Osteocyte (in vitro differentiated cells): Measurements from ENCODE around the gene PPP4C. TPM values are rescaled to one million over a fixed set of nuclear protein-coding genes. Genes with fewer than 3 reads are reported as not detected.

Source experiments
- DNase-seq: peaks from one replicate; pipeline ENCODE4 v3.0.0; 2021; ENCODE audit warnings: mixed read lengths; ENCODE audit not compliant: unreplicated experiment; ENCODE audit errors: extremely low spot score
- H3K27ac Mint-ChIP-seq: one replicate; pipeline ENCODE4 v1.8.0; 2021; ENCODE audit warnings: mild to moderate bottlenecking, mixed read lengths; ENCODE audit not compliant: unreplicated experiment
- H3K27me3 Mint-ChIP-seq: one replicate; pipeline ENCODE4 v1.8.0; 2021; ENCODE audit warnings: mixed read lengths; ENCODE audit not compliant: unreplicated experiment
- H3K36me3 Mint-ChIP-seq: one replicate; pipeline ENCODE4 v1.8.0; 2021; ENCODE audit warnings: mixed read lengths; ENCODE audit not compliant: unreplicated experiment
- H3K4me1 Mint-ChIP-seq: one replicate; pipeline ENCODE4 v1.8.0; 2021; ENCODE audit warnings: mixed read lengths; ENCODE audit not compliant: unreplicated experiment
- H3K4me3 Mint-ChIP-seq: one replicate; pipeline ENCODE4 v1.8.0; 2021; ENCODE audit warnings: mild to moderate bottlenecking, moderate library complexity, mixed read lengths; ENCODE audit not compliant: unreplicated experiment
- H3K9me3 Mint-ChIP-seq: one replicate; pipeline ENCODE4 v1.8.0; 2021; ENCODE audit warnings: mixed read lengths; ENCODE audit not compliant: unreplicated experiment
- long read RNA-seq: library from polyadenylated mRNA; unstranded; transcript quantifications from one replicate; pipeline ENCODE4 v2.0.0, GENCODE V29; 2021
- total RNA-seq: library from RNA; stranded (reverse); gene quantifications from 2 replicates; pipeline ENCODE4 v1.2.1, GENCODE V29; 2021
- TF ChIP-seq, protein P1 (sequence below): fragments of 200-600 bp; sonication (generic); IDR thresholded peaks from 2 replicates; pipeline ENCODE4 v1.5.0; 2021; ENCODE audit warnings: antibody characterized with exemption, mild to moderate bottlenecking, moderate library complexity

The PPP4C gene
- total RNA-seq, result 101 and 102 TPM in 2 replicates
- long read RNA-seq, partial matches to known transcripts, result 1 of 4 reads
- long read RNA-seq, other reads (novel, unspliced or antisense), result 2 of 4 reads

DNA sequence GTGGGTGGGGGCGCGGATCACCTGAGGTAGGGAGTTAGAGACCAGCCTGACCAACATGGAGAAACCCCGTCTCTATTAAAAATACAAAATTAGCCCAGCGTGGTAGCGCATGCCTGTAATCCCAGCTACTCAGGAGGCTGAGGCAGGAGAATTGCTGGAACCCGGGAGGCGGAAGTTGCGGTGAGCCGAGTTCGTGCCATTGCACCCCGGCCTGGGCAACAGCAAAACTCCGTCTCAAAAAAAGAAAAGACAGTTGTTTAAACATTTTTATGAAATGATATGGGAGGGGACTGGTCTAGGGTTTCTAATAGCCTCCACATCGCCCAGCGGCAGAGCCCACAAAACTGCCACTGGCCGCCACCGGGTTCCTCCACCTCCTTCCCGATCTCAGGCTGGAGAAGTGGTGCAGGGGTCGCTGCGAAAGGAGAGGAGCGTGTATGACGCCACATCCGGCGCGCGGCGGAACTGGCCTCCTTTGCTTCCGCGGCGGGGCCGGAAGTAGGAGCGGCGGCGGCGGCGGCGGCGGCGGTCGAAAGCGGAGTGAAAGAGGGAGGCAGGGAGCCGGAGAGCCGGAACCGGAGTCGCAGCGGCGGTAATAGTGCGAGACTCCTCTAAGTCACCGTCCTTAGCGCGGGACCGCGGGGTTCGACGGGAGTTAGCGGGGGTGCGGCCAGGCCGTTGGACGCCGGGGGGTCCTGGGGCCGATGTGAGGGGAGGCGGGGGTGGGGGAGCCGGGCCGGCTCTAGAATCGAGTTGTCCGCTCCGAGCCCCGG, at the start of gene PPP4C:
Gene PPP4C (plus strand): TSS at position 492 of the 773 bp plus-strand sequence. CDS start 384 bp downstream, outside the sequence.
- peak within 1 kb of the TSS; percentile 96 for H3K27ac Mint-ChIP-seq
- H3K4me1 Mint-ChIP-seq, result peaks cover 30% of the 10 kb centered on the region
- no peaks in the 10 kb centered on the region for H3K27me3 Mint-ChIP-seq
- peak; percentile 96 for DNase-seq
- H3K36me3 Mint-ChIP-seq, result peaks cover 21% of the 10 kb centered on the region
- H3K9me3 Mint-ChIP-seq, result no peaks in the 10 kb centered on the region
- TF ChIP-seq, protein P1, sequence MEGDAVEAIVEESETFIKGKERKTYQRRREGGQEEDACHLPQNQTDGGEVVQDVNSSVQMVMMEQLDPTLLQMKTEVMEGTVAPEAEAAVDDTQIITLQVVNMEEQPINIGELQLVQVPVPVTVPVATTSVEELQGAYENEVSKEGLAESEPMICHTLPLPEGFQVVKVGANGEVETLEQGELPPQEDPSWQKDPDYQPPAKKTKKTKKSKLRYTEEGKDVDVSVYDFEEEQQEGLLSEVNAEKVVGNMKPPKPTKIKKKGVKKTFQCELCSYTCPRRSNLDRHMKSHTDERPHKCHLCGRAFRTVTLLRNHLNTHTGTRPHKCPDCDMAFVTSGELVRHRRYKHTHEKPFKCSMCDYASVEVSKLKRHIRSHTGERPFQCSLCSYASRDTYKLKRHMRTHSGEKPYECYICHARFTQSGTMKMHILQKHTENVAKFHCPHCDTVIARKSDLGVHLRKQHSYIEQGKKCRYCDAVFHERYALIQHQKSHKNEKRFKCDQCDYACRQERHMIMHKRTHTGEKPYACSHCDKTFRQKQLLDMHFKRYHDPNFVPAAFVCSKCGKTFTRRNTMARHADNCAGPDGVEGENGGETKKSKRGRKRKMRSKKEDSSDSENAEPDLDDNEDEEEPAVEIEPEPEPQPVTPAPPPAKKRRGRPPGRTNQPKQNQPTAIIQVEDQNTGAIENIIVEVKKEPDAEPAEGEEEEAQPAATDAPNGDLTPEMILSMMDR, result no peak
- H3K4me3 Mint-ChIP-seq, result peak within 1 kb of the TSS; percentile 93

DNA sequence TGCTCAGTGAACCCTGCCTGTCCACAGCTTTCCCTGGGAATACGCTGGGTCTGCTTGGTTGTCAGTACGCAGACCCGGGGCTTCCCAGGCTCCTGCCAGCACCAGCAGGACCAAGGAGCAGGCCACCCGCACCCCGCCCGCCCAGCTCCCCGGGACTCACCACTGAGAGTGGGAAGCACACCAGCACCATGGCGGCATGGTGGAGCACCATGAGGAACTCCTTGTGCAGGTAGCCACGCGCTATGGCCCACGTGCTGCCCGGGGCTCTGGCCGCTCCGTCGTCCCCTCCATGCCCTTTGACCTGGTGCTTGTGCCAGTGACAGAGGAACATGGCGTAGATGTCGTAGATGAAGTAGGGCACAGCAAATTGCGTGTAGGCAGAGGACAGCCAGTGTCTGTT, 49.3 kb upstream of the PPP4C start:
- Mint-ChIP-seq H3K27ac (no peak overlapping the region), H3K36me3 (no peaks in the 10 kb centered on the region), H3K27me3 (peaks cover 33% of the 10 kb centered on the region), H3K4me1 (peaks cover 3% of the 10 kb centered on the region), H3K4me3 (no peak overlapping the region), H3K9me3 (no peaks in the 10 kb centered on the region)
- TF ChIP-seq, protein P1, result no peak
- no peak for DNase-seq

DNA sequence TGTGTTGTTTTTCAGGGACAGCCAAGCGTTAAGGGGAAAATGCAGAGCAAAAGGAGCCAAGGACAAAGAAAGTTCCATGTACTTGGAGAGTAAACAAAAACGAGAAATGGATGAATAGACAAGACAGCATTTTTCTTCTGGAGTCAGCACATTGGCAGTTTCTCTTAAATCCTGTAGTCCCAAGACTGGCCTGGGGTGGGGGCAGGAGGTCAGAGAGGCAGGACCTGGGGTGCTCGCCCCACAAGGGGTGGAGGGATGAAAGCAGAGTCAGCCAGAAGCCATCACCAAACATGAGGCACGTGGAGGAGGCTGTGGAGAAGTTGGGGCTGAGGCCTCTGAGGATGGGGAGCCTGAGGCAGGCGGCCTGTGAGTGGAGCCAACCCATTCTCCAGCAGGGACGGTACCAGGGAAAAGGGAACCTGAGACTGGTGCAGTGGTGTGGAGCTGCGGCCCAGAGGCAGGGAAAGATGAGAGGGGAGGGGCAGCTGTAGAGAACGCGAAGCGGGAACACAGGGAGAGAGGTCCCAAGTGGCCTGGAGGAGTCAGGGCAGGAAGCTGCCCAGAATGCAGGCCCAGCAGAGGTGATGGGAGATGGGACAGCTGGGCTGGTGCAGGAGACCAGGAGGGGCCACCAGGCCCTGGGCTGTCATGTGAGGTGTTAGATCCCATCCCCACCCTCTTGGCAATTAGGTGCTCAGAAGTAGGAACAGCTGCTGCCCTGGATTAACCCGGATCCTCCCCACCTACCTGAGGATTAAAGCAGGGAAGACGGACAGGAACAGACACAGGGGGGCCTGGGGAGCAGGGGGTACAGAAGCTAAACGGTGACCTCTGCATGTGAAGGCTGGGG, 48.0 kb upstream of the PPP4C start:
- H3K27ac Mint-ChIP-seq, result no peak overlapping the region
- TF ChIP-seq, protein P1, result no peak
- no peaks in the 10 kb centered on the region for H3K36me3 Mint-ChIP-seq
- peaks cover 38% of the 10 kb centered on the region for H3K27me3 Mint-ChIP-seq
- H3K4me3 Mint-ChIP-seq, result no peak overlapping the region
- DNase-seq, result no peak
- H3K4me1 Mint-ChIP-seq, result peaks cover 8% of the 10 kb centered on the region
- H3K9me3 Mint-ChIP-seq, result no peaks in the 10 kb centered on the region

DNA sequence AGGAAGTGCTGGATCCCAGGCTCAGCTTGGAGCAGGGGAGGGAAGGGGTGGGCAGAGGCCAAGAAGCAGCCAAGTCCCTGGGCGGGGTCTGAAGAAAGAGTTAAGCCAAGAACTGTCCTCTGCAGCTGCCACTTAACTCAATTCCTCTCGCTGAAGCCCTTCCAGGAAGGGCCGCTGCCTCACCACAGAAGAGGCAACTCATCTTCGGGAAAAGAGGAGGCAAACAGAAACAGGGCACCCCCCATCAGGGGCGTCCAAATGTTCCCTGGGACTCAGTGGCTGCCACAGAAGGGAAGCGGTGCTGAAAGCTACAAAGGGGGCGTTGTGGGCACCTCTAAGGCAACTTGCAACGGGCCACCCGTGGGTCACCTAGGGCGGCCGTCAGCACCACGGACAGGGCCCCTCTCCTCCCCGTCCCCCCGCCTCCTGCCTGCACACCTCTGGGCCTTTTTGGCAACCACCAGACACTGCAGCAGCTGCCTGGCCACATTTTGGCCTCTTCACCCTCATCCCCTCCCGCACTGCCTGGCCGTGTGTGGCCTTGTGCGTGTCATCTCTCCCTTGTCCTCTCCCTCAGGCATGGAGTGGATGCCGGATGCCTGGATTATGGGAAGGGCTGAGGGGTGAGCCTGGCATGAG, 47.2 kb upstream of the PPP4C start:
- H3K4me1 Mint-ChIP-seq, result peaks cover 8% of the 10 kb centered on the region
- TF ChIP-seq, protein P1, result no peak
- peaks cover 38% of the 10 kb centered on the region for H3K27me3 Mint-ChIP-seq
- H3K9me3 Mint-ChIP-seq, result no peaks in the 10 kb centered on the region
- H3K27ac Mint-ChIP-seq, result no peak overlapping the region
- no peak overlapping the region for H3K4me3 Mint-ChIP-seq
- H3K36me3 Mint-ChIP-seq, result no peaks in the 10 kb centered on the region
- no peak for DNase-seq
